Activated T-cell treated with anti-CD3 and anti-CD28 coated beads, Interleukin-2, amount 50 U/mL, for 4 hours (primary cell): Measurements from ENCODE around the gene RPL19. TPM values are rescaled to one million over a fixed set of nuclear protein-coding genes. Genes with fewer than 3 reads are reported as not detected.

Experiments
- ATAC-seq, 2 donors: fragments of 200-7000 bp; cut with Tn5 transposase; one replicate each; pipeline ENCODE4 v1.10.0; 2021
- DNase-seq: peaks from one replicate; pipeline ENCODE4 v3.0.0-alpha.2; 2020
- H3K27me3 Mint-ChIP-seq: one replicate; pipeline ENCODE4 v1.8.0; 2021; ENCODE audit warnings: low read depth, mixed read lengths
- H3K36me3 Mint-ChIP-seq: one replicate; pipeline ENCODE4 v1.8.0; 2022; ENCODE audit warnings: mixed read lengths; ENCODE audit not compliant: insufficient read depth
- H3K4me1 Mint-ChIP-seq: one replicate; pipeline ENCODE4 v1.8.0; 2021; ENCODE audit warnings: low read depth, mixed read lengths
- H3K4me3 Mint-ChIP-seq: one replicate; pipeline ENCODE4 v1.8.0; 2021; ENCODE audit warnings: mild to moderate bottlenecking, moderate library complexity, mixed read lengths
- H3K9me3 Mint-ChIP-seq: one replicate; pipeline ENCODE4 v1.8.0; 2021; ENCODE audit warnings: mixed read lengths
- total RNA-seq, 3 donors: library from RNA; stranded (reverse); gene quantifications; one replicate each; pipeline ENCODE4 v1.2.1, GENCODE V29; 2021

RPL19 gene
- total RNA-seq, 3 donors from 2014 or later = 2,810 to 3,060 (median 2,906) TPM

GRCh38 chr17:39197380-39198185 is 2.5 kb upstream of the RPL19 start, which contains the start of gene CACNB1:
Gene CACNB1 (minus strand): TSS chr17:39197669. CDS start chr17:39197495, 174 bp downstream.
- ATAC-seq (peak; percentile 59 to 62), DNase-seq (peak; percentile 56)
- H3K4me3 Mint-ChIP-seq = peak within 1 kb of the TSS; percentile 99
- peaks cover 22% of the 10 kb centered on the region for H3K36me3 Mint-ChIP-seq
- no peaks in the 10 kb centered on the region for H3K9me3 Mint-ChIP-seq
- peaks cover 52% of the 10 kb centered on the region for H3K4me1 Mint-ChIP-seq
- no peaks in the 10 kb centered on the region for H3K27me3 Mint-ChIP-seq

DNA sequence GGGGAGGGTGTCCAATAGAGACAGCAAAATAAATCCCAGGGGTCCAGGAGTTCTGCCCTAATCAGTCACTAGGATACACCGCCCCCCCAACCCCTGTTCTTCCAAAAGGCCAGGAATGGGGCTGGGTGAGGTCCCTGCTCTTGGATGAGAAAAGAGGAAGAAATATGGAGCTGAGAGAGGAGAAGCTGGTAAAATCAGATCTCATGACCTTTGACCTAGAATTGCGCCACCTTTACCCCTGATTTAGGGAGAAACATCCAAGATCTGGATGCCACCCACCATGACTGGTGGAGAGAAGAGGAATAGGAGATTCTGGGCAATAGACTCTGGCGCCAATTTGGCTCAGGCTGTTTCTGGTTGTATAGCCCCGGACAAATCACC is 1.9 kb upstream of the RPL19 start:
- H3K27me3 Mint-ChIP-seq = no peaks in the 10 kb centered on the region
- H3K36me3 Mint-ChIP-seq = peaks cover 26% of the 10 kb centered on the region
- DNase-seq (no peak), ATAC-seq (no peak)
- peak overlapping the region; percentile 99 for H3K4me3 Mint-ChIP-seq
- no peaks in the 10 kb centered on the region for H3K9me3 Mint-ChIP-seq
- peaks cover 56% of the 10 kb centered on the region for H3K4me1 Mint-ChIP-seq

- H3K4me3 Mint-ChIP-seq = peak overlapping the region; percentile 99
- ATAC-seq (peak; percentile 45 to 53), DNase-seq (peak; percentile 82)
- peaks cover 60% of the 10 kb centered on the region for H3K4me1 Mint-ChIP-seq
- H3K27me3 Mint-ChIP-seq = no peaks in the 10 kb centered on the region
- H3K9me3 Mint-ChIP-seq = no peaks in the 10 kb centered on the region
- H3K36me3 Mint-ChIP-seq = peaks cover 40% of the 10 kb centered on the region
These were observed 338 bp upstream of the RPL19 start for GRCh38 chr17:39199820-39200069.

DNA sequence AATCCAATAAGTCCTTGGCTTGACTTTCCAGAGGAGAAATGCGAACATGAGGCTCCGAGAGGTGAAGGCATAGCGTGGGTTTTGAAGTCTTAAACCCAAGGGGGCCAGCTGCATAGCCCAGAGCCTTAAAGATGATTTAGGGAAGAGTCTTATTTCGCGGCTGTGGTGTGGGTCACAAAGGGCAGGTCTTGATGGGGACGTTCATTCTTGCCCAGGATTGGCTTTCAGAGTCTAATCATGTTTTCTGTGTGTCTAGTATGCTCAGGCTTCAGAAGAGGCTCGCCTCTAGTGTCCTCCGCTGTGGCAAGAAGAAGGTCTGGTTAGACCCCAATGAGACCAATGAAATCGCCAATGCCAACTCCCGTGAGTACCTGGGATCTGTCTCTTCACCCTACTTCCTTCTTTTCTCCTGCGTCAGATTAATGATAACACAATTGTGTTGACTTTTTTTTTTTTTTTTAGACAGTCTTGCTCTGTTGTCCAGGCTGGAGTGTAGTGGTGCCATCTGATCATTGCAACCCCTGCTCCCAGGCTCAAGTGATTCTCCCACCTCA is 951 bp downstream of the RPL19 start:
- H3K9me3 Mint-ChIP-seq = no peaks in the 10 kb centered on the region
- peaks cover 56% of the 10 kb centered on the region for H3K4me1 Mint-ChIP-seq
- no peaks in the 10 kb centered on the region for H3K27me3 Mint-ChIP-seq
- ATAC-seq (no peak), DNase-seq (no peak)
- peaks cover 45% of the 10 kb centered on the region for H3K36me3 Mint-ChIP-seq
- H3K4me3 Mint-ChIP-seq = peak overlapping the region; percentile 99

DNA sequence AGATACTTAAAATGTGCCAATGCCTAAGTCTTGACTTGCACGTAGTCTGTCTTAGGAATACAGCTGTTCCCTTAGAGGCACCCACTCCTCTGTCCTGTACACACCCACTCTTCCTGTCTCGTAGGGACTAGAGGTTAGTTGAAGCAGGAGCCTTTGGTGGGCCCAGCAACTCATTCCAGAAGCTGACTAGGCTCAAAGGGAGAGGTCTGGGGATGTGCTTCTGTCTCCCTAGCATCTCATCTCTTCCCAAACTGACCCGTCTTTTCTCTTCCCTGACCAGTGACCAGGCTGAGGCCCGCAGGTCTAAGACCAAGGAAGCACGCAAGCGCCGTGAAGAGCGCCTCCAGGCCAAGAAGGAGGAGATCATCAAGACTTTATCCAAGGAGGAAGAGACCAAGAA is 4.2 kb downstream of the RPL19 start:
- Mint-ChIP-seq H3K4me3 (no peak overlapping the region), H3K9me3 (no peaks in the 10 kb centered on the region), H3K4me1 (peaks cover 58% of the 10 kb centered on the region), H3K27me3 (no peaks in the 10 kb centered on the region), H3K36me3 (peaks cover 45% of the 10 kb centered on the region)
- ATAC-seq (no peak), DNase-seq (no peak)

DNA sequence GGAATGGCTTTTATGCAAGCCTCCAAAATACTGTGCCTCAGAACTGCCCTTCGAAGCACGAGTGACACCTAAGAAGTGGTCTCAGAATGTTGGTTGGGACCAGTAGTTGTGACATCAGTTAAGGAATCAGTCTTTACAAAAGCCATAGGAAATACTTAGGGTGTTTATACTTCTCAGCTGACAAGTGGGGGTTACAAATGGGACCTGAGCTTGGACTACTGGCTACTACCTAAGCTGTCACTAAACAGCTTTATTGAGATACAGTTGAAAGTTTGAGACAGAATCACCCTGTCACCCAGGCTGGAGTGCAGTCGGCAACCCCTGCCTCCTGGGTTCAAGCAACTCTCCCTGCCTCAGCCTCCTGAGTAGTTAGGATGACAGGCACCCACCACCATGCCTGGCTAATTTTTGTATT is 5.0 kb downstream of the RPL19 start:
- H3K4me3 Mint-ChIP-seq = no peak overlapping the region
- H3K27me3 Mint-ChIP-seq = no peaks in the 10 kb centered on the region
- H3K36me3 Mint-ChIP-seq = peaks cover 44% of the 10 kb centered on the region
- no peaks in the 10 kb centered on the region for H3K9me3 Mint-ChIP-seq
- peaks cover 54% of the 10 kb centered on the region for H3K4me1 Mint-ChIP-seq
- ATAC-seq (no peak), DNase-seq (no peak)

- Mint-ChIP-seq H3K27me3 (no peaks in the 10 kb centered on the region), H3K36me3 (peaks cover 19% of the 10 kb centered on the region), H3K9me3 (no peaks in the 10 kb centered on the region), H3K4me3 (no peak overlapping the region), H3K4me1 (peaks cover 44% of the 10 kb centered on the region)
- DNase-seq (no peak), ATAC-seq (peak; percentile 11 to 12)
These were observed 8.1 kb downstream of the RPL19 start for GRCh38 chr17:39208136-39208535.

- Mint-ChIP-seq H3K36me3 (peaks cover 13% of the 10 kb centered on the region), H3K4me3 (peak overlapping the region; percentile 40), H3K9me3 (no peaks in the 10 kb centered on the region), H3K4me1 (peaks cover 38% of the 10 kb centered on the region), H3K27me3 (peaks cover 3% of the 10 kb centered on the region)
- DNase-seq (no peak), ATAC-seq (no peak)
These were observed 8.8 kb downstream of the RPL19 start for GRCh38 chr17:39208893-39209292.

DNA sequence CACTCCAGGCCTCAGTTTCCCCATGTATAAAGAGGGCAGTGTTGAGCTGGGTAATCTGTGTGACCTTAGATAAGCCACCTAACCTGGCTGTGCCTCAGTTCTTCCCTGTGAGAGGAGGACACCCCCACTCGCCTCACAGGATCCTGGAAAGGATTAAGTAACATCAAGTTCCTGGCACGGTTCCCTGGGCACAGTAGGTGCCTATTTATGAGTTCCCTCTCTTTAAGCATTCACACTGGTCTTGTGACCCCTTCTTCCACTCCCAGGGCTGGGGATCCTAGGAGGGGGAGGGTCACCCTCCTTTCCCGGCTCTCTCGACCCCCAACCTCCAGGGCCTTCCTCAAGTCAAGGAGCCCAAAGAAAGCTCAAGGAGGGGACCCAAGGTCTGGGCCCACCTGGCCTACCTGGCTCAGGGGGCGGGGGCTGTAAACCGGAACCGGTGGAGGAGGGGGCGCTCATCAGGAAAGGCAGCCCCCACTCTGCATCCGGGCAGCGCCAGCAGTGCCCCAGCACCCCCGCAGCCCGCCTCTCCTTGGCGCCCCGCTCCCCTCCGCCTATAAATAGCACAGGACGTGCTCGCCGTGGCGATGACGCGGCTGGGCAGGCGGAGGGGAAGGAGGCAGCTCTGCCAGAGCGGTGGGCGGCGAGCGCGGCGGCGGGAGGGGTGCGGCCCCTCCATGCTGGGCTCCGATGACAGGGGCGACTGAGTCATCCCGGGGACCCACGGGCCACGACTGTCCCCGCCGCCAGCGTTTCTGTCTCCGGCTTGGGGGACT is 9.4 kb downstream of the RPL19 start:
- peaks cover 3% of the 10 kb centered on the region for H3K27me3 Mint-ChIP-seq
- peaks cover 7% of the 10 kb centered on the region for H3K36me3 Mint-ChIP-seq
- H3K4me3 Mint-ChIP-seq = peak overlapping the region; percentile 62
- DNase-seq = peak; percentile 81
- peak; percentile 76 to 84 for ATAC-seq
- no peaks in the 10 kb centered on the region for H3K9me3 Mint-ChIP-seq
- peaks cover 33% of the 10 kb centered on the region for H3K4me1 Mint-ChIP-seq

DNA sequence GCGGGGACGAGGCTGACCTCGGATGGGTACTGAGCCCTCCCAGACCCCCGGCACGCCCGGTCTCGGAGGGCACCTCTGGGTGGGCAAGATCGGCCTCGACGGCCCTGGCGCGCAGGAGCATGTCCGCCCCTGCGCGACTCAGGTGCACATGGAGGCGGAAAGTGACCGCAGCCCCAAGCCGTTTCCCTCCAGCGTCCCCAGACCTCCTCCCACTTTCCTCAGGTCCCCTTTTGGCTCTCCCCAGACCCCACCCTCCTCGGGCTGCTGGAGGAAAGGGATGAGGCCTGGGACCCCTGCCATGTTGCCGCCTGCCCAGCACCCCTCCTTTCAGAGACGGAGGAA is 10.0 kb downstream of the RPL19 start:
- peaks cover 31% of the 10 kb centered on the region for H3K4me1 Mint-ChIP-seq
- H3K9me3 Mint-ChIP-seq = no peaks in the 10 kb centered on the region
- peaks cover 3% of the 10 kb centered on the region for H3K27me3 Mint-ChIP-seq
- DNase-seq (no peak), ATAC-seq (no peak)
- peaks cover 2% of the 10 kb centered on the region for H3K36me3 Mint-ChIP-seq
- peak overlapping the region; percentile 62 for H3K4me3 Mint-ChIP-seq

- peaks cover 22% of the 10 kb centered on the region for H3K4me1 Mint-ChIP-seq
- ATAC-seq (no peak), DNase-seq (no peak)
- H3K4me3 Mint-ChIP-seq = no peak overlapping the region
- no peaks in the 10 kb centered on the region for H3K36me3 Mint-ChIP-seq
- H3K27me3 Mint-ChIP-seq = peaks cover 16% of the 10 kb centered on the region
- no peaks in the 10 kb centered on the region for H3K9me3 Mint-ChIP-seq
These were observed 12.2 kb downstream of the RPL19 start for GRCh38 chr17:39212195-39212810.

DNA sequence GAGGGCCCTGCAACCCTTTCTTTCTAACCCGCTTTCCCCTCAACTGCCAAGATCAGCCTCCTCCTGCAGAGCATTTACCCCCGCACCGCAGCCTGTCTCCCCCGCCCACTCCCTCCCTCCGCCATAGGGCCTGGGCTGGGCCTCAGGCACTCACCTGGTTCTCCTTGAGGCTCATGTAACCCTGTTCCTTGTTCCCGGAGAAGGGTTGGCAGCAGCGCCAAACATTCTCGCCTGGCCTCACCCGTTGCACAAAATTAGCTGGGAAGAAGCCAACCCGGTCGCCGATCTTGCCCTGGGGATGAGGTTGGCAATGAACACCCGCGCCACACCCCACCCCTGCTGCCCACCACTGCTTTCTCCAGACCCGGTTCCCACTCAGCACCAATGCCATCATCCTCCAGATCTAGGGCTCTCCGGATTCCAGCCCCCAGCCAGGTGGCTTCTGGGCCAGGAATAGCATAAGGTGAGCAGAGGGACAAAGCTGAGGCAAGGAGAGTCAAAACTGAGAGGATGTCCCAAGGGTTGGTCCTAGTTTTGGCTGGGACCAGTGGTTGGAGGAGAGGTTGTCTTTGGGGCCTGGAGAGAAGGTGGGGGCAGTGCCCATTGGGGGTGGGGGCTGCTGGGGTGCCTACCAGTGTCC is 12.9 kb downstream of the RPL19 start:
- no peak overlapping the region for H3K4me3 Mint-ChIP-seq
- H3K9me3 Mint-ChIP-seq = no peaks in the 10 kb centered on the region

DNA sequence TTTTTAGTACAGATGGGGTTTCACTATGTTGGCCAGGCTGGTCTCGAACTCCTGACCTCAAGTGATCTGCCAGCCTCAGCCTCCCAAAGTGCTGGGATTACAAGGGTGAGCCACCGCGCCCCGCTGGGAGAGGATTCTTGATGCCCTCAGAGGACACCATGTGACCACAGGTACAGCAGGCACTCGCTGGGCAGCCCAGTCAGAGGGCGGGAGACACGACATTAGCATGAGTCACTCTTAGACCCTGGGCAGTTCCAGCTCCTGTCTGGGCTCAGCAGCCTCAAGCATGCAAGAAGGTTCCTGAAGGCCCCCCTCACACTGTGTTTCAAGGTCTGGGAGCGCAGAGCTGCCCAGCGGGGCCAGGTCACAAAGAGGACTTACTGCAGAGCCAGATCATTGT is 13.8 kb downstream of the RPL19 start:
- H3K27me3 Mint-ChIP-seq = peaks cover 21% of the 10 kb centered on the region
- DNase-seq = no peak
- H3K4me3 Mint-ChIP-seq = no peak overlapping the region
- ATAC-seq = no peak
- H3K4me1 Mint-ChIP-seq = peaks cover 13% of the 10 kb centered on the region
- no peaks in the 10 kb centered on the region for H3K36me3 Mint-ChIP-seq
- H3K9me3 Mint-ChIP-seq = no peaks in the 10 kb centered on the region

More for the DNA sequence above, 12.9 kb downstream of the RPL19 start:
- no peaks in the 10 kb centered on the region for H3K36me3 Mint-ChIP-seq
- ATAC-seq = no peak
- DNase-seq = no peak
- H3K4me1 Mint-ChIP-seq = peaks cover 21% of the 10 kb centered on the region
- H3K27me3 Mint-ChIP-seq = peaks cover 17% of the 10 kb centered on the region

DNA sequence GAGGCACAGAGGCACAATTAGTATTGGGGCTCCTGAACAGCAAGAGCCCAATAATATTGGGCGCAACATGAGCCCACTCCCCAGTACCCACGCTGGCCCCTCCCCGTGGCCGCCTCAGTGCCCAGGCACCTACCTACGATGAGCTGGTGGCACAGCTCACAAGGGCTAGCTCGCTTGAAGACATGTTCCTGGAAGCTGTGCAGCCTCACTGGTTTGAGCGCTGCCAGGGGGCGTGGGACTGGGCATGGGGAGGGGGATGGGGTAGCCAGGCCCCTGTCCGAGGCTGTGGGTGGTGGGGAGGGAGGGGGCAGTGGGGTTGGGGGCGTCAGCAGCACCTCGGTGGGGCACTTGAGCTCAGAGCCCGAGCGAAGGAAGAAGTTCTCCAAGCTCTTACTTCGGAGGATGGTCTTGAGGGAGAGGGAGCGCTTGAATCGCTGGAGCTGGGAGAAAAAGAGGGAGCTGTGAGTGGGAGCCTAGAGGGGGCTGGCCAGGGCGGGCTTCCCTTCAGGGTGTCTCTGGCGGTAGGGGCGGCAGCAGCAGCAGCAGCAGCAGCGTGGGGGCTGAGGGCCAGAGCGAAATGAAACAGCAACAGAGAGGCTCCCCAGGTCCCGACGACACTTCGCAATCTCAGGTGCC is 17.8 kb downstream of the RPL19 start:
- peaks cover 27% of the 10 kb centered on the region for H3K27me3 Mint-ChIP-seq

More for the DNA sequence above, 17.8 kb downstream of the RPL19 start:
- no peak for ATAC-seq
- Mint-ChIP-seq H3K9me3 (no peaks in the 10 kb centered on the region), H3K4me1 (no peaks in the 10 kb centered on the region), H3K36me3 (no peaks in the 10 kb centered on the region), H3K4me3 (no peak overlapping the region)
- DNase-seq = no peak
